NCI-H446 treated with DMSO at 0.1 percent for 48 hours (cell line): ENCODE data around the gene SEC11A.
"Not testable (repeated sequence)": the region's sequence is repeated elsewhere in the genome, so short reads cannot be mapped to it uniquely, and the experiment has no call there.

ENCODE experiments used
- DNase-seq: peaks from one replicate; lab custom pipeline; 2025; lab: John Stamatoyannopoulos, UW

SEC11A gene

GRCh38 chr15:84737005-84737404, 21.1 kb upstream of the SEC11A start:
- DNase-seq = no peak

- DNase-seq = no peak
Measured at GRCh38 chr15:84736375-84736774, 20.4 kb upstream of the SEC11A start.

- not testable (repeated sequence) for DNase-seq
Measured at GRCh38 chr15:84735480-84736061, 19.6 kb upstream of the SEC11A start.

- DNase-seq = no peak
Measured at GRCh38 chr15:84734794-84735479, 19.0 kb upstream of the SEC11A start.

GRCh38 chr15:84731774-84732173, 15.8 kb upstream of the SEC11A start:
- no peak for DNase-seq

- DNase-seq = no peak
Measured at GRCh38 chr15:84727429-84727828, 11.5 kb upstream of the SEC11A start.

- DNase-seq = no peak
Measured at GRCh38 chr15:84725001-84725491, 9.1 kb upstream of the SEC11A start.

GRCh38 chr15:84722628-84723027, 6.7 kb upstream of the SEC11A start:
- no peak for DNase-seq

- DNase-seq = no peak
Measured at GRCh38 chr15:84721371-84721770, 5.4 kb upstream of the SEC11A start.

- DNase-seq = no peak
Measured at GRCh38 chr15:84715441-84716035, 401 bp downstream of the SEC11A start.

- DNase-seq = no peak
Measured at GRCh38 chr15:84714821-84715220, 1.1 kb downstream of the SEC11A start.

GRCh38 chr15:84714372-84714771, 1.6 kb downstream of the SEC11A start:
- no peak for DNase-seq

- no peak for DNase-seq
Measured at GRCh38 chr15:84703808-84704207, 12.1 kb downstream of the SEC11A start.

- DNase-seq = no peak
Measured at GRCh38 chr15:84702961-84703482, 12.9 kb downstream of the SEC11A start.

- DNase-seq = no peak
Measured at GRCh38 chr15:84699538-84700191, 16.3 kb downstream of the SEC11A start.

- no peak for DNase-seq
Measured at GRCh38 chr15:84697236-84697990, 18.5 kb downstream of the SEC11A start.

GRCh38 chr15:84696757-84697156, 19.2 kb downstream of the SEC11A start:
- no peak for DNase-seq

GRCh38 chr15:84690342-84690741, 25.6 kb downstream of the SEC11A start:
- no peak for DNase-seq

GRCh38 chr15:84689858-84690257, 26.1 kb downstream of the SEC11A start:
- DNase-seq = no peak

GRCh38 chr15:84686446-84686845, 29.5 kb downstream of the SEC11A start:
- not testable (repeated sequence) for DNase-seq

GRCh38 chr15:84685304-84685703, 30.6 kb downstream of the SEC11A start:
- DNase-seq = peak; percentile 65

GRCh38 chr15:84684092-84684491, 31.8 kb downstream of the SEC11A start:
- no peak for DNase-seq
